ENCODE measurements around the gene RPTOR. TPM values are rescaled to one million over a fixed set of nuclear protein-coding genes. Genes with fewer than 3 reads are reported as not detected.

The RPTOR gene
- total RNA-seq, 1 donor: 30.0 TPM

DNA sequence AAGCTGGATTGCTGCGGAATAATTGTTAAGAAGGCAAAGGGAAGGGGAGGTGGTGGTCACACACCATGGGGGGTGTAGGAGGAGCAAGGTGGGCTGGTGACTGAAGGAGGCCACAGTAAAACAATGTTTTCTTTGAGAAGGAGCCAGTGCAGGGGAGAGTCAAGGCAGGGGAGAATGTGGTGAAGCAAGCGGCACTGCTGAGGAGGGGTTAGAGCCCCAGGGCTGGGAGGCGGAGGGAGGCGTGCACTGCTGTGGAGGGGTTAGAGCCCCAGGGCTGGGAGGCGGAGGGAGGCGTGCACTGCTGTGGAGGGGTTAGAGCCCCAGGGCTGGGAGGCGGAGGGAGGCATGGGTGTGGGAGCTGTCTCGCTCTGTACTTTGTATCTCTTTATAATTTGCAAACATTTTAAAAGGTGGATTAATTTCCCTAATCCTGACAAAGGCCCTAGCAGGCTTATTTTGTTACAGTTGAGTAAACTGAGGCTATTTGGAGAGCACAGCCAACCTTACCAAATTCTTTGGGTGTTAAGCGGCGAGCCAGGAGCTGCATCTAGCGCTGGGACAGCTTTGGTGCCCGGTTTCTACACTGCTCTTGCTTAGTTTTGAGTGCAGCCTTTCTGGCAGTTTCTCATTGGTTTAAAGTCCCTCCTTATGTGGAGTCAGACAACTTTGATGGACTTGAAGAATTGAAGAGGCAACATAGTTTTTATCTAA lies 20.9 kb downstream of the RPTOR start:
- no peak overlapping the region for H3K4me3 ChIP-seq (ENCODE audit: low read depth, low read length)
- DNase-seq (ENCODE audit: low read depth): no peak
- no peak for TF ChIP-seq CTCF (IDR thresholded peaks at IDR 0.05; ENCODE audit: insufficient read depth, low read length)

DNA sequence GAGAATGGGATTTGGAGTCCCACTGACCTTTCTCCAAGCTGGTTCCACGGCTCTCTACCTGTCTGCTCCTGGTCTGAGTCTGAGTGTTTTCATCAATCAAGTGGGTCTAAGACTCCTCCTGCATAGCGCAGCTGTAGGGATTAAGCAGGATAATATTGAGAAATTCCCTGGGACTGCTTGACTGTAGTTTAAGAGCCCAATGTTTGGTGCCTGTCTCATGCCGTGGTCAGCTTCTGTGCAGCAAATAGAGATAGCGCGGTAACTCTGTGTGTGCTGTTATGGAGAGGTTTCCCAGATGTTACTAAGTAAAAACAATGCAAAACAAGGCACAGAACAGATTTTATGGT lies 21.4 kb downstream of the RPTOR start:
- no peak overlapping the region for H3K4me3 ChIP-seq (ENCODE audit: low read depth, low read length)
- TF ChIP-seq CTCF (IDR thresholded peaks at IDR 0.05; ENCODE audit: insufficient read depth, low read length): no peak
- no peak for DNase-seq (ENCODE audit: low read depth)

DNA sequence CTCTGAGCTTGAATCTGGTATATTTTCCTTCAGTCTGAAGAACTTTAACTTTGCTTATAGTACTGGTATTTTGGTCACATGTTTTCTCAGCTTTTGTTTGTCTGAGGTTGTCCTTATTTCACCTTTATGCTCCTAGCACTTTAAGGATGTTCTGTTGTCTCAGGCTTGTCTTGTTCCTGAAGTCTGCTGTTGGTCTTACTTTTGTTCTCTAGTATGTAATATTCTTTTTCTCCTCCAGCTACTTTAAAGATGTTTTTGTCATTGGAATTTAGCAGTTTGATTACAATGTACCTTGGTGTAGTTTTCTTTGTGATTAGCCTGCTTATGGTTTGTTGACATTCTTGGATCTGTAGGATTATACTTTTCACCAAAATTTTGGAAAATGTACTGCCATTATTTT lies 23.6 kb downstream of the RPTOR start:
- TF ChIP-seq CTCF (IDR thresholded peaks at IDR 0.05; ENCODE audit: insufficient read depth, low read length): no peak
- H3K4me3 ChIP-seq (ENCODE audit: low read depth, low read length): no peak overlapping the region
- no peak for DNase-seq (ENCODE audit: low read depth)

DNA sequence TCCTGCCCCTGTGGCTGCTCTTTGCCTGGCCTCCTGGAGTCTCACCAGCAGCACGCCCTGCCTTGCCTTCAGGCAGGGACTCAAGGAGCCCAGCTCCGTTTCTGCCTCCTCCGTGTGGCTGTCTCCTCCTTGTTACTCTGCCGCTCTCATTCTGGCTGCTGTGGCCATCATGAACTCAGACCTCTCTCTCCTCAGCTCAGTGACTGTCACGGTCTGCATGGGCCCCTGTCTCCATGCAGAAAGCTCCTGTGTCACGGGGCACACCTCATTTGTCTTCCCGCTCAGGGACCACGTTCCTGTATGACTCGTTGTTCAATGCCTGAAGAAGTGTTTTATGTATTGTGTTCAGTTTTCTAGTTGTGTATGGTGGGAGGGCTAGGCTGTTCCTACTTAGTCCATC lies 25.3 kb downstream of the RPTOR start:
- DNase-seq (ENCODE audit: low read depth): no peak

GRCh38 chr17:80573701-80574100 lies 29.1 kb downstream of the RPTOR start:
- no peak for TF ChIP-seq CTCF (IDR thresholded peaks at IDR 0.05; ENCODE audit: insufficient read depth, low read length)
- DNase-seq (ENCODE audit: low read depth): no peak

More for the DNA sequence above, 25.3 kb downstream of the RPTOR start:
- no peak overlapping the region for H3K4me3 ChIP-seq (ENCODE audit: low read depth, low read length)
- no peak for TF ChIP-seq CTCF (IDR thresholded peaks at IDR 0.05; ENCODE audit: insufficient read depth, low read length)

GRCh38 chr17:80574496-80574895 lies 29.9 kb downstream of the RPTOR start:
- no peak for TF ChIP-seq CTCF (IDR thresholded peaks at IDR 0.05; ENCODE audit: insufficient read depth, low read length)
- no peak overlapping the region for H3K4me3 ChIP-seq (ENCODE audit: low read depth, low read length)
- no peak for DNase-seq (ENCODE audit: low read depth)

More at GRCh38 chr17:80573701-80574100, 29.1 kb downstream of the RPTOR start:
- no peak overlapping the region for H3K4me3 ChIP-seq (ENCODE audit: low read depth, low read length)

Measured in fibroblast of the aortic adventitia (primary cell).